Lower lobe of right lung (tissue), 2 donors: ENCODE results near the gene TBC1D10A. TPM values are rescaled to one million over a fixed set of nuclear protein-coding genes. Genes with fewer than 3 reads are reported as not detected.

Experiments used
- ATAC-seq, 2 donors: fragments of 200-7000 bp; cut with Tn5 transposase; one replicate each; pipeline ENCODE4 v1.9.1; 2020 to 2022; ENCODE audit warnings: mild to moderate bottlenecking in 2 of 2, moderate library complexity in 2 of 2
- DNase-seq: peaks from one replicate; pipeline ENCODE4 v3.0.0-alpha.2; 2020
- H3K27ac ChIP-seq: fragments of 200-600 bp; one replicate; pipeline ENCODE4 v1.8.0; 2022
- H3K27me3 ChIP-seq: fragments of 200-600 bp; one replicate; pipeline ENCODE4 v1.8.0; 2022; ENCODE audit warnings: low read depth
- H3K36me3 ChIP-seq: fragments of 200-600 bp; one replicate; pipeline ENCODE4 v1.8.0; 2022; ENCODE audit warnings: mild to moderate bottlenecking
- H3K4me1 ChIP-seq: fragments of 200-600 bp; one replicate; pipeline ENCODE4 v1.8.0; 2022
- H3K4me3 ChIP-seq: fragments of 200-600 bp; one replicate; pipeline ENCODE4 v1.8.0; 2022; ENCODE audit warnings: mild to moderate bottlenecking
- H3K9me3 ChIP-seq: fragments of 200-600 bp; one replicate; pipeline ENCODE4 v1.8.0; 2022
- intact Hi-C: fragments of 100-400 bp; cut with DNase I; formaldehyde crosslinking; loops from one replicate; pipeline ENCODE4 v1.11.0; 2022
- total RNA-seq: library from RNA; stranded (reverse); fragmentation: NEBNext Ultra II Directional; extraction: Animal tissue kit (Norgen Biotek cat#: 25700); gene quantifications from one replicate; pipeline ENCODE4 v1.2.1, GENCODE V29; 2021
- TF ChIP-seq, protein P1 (sequence below): fragments of 200-600 bp; IDR thresholded peaks from one replicate; pipeline ENCODE4 v1.8.0; 2022; ENCODE audit warnings: antibody characterized with exemption, mild to moderate bottlenecking
- donor health status: DM: no; HTN: yes; CAD: no; lungs with severe emphysema.

The TBC1D10A gene
- total RNA-seq, 1 donor from 2014 or later = 27.4 TPM

DNA sequence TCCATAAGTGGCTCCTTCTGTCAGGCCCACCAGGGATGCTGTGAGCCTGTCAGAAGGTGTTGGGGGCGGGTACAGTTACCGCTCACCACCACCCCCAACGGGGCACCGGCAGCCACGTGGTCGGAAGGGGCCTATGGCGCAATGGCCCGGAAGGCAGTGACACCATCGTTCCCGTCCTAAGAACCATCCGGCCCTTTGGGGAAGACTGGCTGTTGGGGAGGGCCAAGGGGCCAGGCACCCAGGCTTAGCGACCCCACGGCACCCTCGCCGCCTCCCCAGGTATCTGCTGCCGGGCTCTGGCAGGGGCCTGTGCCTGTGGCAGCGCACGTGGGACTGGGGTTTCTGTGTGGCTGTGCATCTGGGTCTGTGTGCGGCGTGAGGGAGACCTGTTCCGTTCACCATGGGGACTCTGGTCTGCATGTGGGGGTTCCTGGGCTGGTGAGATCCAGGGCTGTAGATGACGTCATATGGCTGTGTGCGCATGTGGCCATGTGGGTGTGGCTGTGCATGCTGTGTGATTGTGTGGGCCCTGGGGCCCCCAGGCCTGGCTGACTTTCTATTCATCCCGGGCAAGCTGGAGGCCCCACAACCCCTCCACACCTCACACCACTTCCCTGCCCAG, 60.8 kb downstream of the TBC1D10A start:
- DNase-seq (peak; percentile 84), ATAC-seq (peak; percentile 56 to 59)
- intact Hi-C loops = no loop called here
- Histone ChIP-seq H3K27me3 (no peaks in the 10 kb centered on the region), H3K4me3 (peak overlapping the region; percentile 51), H3K4me1 (peaks cover 19% of the 10 kb centered on the region), H3K27ac (peak overlapping the region; percentile 76), H3K9me3 (no peaks in the 10 kb centered on the region), H3K36me3 (no peaks in the 10 kb centered on the region)
- TF ChIP-seq, protein P1, sequence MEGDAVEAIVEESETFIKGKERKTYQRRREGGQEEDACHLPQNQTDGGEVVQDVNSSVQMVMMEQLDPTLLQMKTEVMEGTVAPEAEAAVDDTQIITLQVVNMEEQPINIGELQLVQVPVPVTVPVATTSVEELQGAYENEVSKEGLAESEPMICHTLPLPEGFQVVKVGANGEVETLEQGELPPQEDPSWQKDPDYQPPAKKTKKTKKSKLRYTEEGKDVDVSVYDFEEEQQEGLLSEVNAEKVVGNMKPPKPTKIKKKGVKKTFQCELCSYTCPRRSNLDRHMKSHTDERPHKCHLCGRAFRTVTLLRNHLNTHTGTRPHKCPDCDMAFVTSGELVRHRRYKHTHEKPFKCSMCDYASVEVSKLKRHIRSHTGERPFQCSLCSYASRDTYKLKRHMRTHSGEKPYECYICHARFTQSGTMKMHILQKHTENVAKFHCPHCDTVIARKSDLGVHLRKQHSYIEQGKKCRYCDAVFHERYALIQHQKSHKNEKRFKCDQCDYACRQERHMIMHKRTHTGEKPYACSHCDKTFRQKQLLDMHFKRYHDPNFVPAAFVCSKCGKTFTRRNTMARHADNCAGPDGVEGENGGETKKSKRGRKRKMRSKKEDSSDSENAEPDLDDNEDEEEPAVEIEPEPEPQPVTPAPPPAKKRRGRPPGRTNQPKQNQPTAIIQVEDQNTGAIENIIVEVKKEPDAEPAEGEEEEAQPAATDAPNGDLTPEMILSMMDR = no peak

DNA sequence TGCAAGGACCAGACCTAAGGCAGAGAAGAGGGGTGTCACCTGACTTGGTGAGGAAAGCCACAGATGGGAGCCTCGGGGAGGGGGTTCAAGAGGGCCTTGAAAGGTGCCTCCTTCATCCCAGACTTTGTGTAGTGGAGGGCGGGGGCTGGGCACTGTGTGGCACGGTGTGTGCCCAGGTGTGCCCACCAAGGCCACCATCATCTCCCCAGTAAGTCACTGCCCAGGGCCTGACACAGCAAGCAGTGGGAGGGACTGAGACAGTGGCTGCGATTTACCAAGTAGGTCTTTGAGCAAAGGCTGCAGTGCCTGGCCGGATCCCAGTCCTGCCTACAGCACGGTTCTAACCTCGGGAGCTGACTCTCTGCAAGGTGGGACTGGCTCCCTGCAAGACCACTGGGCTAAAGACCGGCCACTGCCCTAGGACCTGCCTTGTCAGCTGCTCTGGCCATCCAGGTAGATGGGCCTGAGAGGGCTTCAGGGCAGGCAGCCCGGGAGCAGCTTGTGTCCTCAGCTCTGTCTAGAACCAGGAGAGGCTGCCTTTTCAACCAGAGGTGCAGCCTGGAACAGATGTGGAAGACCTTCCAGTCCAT, 61.5 kb downstream of the TBC1D10A start:
- TF ChIP-seq, protein P1 = no peak
- Histone ChIP-seq H3K4me3 (peak overlapping the region; percentile 51), H3K36me3 (no peaks in the 10 kb centered on the region), H3K9me3 (no peaks in the 10 kb centered on the region), H3K27me3 (no peaks in the 10 kb centered on the region), H3K27ac (peak overlapping the region; percentile 76), H3K4me1 (peaks cover 19% of the 10 kb centered on the region)
- intact Hi-C loops = no loop called here
- DNase-seq (no peak), ATAC-seq (no peak)

DNA sequence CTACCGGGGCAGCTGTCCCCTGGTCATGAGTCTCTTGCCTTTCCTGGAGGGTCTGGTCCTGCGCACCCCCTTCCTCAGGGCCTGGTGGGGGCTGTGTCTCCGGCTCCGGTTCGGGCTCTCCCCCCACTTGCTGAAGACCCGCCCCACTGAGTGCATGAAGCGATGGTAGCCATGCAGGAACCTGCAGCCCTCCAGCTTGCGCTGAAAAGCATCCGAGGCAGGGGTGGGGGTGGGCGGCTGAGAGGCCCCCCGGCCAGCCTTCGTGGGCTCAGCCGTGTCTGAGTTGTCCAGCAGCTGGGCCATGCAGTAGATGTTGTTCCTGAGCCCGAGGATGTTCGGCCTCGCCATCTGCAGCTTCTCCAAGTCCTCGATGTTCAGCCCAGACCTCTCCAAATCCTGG, 62.9 kb downstream of the TBC1D10A start:
- TF ChIP-seq, protein P1 = no peak
- ATAC-seq = no peak
- Histone ChIP-seq H3K27me3 (no peaks in the 10 kb centered on the region), H3K4me1 (peaks cover 19% of the 10 kb centered on the region), H3K36me3 (no peaks in the 10 kb centered on the region), H3K4me3 (no peak overlapping the region), H3K27ac (no peak overlapping the region), H3K9me3 (no peaks in the 10 kb centered on the region)
- intact Hi-C loops = no loop called here
- no peak for DNase-seq

DNA sequence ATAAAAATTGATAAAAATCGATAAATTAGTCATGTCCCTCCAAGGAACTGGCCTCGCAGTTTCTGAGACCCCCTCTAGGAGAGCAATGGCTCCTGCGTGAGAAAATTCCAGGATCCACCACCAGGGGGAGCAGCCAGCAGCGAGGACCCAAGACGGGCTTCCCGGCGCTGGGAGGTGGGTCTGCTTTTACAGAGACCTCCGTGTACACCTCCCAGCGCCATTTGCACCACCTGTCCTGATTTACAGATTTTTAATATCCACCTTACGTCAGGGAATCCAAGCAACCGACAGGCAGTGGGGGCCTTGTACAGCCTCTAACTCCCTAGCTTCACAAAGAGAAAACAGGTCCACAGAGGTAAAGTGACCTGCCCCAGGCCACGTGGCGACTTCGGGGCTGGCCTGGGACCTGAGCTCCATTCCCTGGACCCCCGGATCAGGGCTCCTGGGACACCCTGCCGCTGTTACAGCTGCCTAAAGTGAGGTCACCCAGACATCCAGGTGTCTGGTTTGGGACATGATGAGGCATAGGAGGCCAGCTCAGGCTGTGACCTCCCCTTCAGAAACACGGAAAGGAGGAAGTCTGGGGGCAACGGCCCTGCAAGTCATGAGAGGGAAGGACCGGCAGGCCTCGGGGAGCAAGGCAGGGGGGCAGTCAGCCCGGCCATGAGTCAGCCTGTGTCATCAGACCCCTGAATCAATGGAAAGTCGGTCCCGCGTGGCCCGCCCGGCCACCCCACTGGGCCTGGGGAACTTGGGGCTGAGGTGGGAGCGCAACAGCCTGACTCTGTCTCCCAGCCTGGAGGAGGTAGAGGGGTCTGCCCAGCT, 63.6 kb downstream of the TBC1D10A start:
- no peaks in the 10 kb centered on the region for H3K9me3 ChIP-seq
- intact Hi-C loops = no loop called here
- H3K36me3 ChIP-seq = no peaks in the 10 kb centered on the region
- ATAC-seq (peak; percentile 43 to 47), DNase-seq (peak; percentile 82)
- H3K4me3 ChIP-seq = peak overlapping the region; percentile 9
- H3K27ac ChIP-seq = peak overlapping the region; percentile 8
- no peaks in the 10 kb centered on the region for H3K27me3 ChIP-seq
- TF ChIP-seq, protein P1 = peak; percentile 99
- peaks cover 19% of the 10 kb centered on the region for H3K4me1 ChIP-seq

DNA sequence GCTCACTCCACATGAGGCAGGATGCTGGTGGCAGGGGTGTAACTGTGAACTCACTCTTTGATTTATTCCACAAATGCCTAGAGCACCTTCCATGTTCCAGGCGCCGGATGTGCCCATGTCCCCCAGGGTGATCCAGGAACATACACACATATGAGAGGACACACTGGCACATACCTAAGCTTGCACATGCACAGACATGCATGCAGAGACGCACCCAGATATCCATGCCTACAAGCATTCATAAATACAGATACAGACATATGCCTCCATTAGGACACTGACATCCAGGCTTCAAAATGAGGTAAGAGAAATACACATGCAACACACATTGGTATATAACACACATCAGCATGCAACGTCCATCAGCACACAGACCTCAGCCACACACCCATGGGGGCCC, 64.6 kb downstream of the TBC1D10A start:
- Histone ChIP-seq H3K27me3 (no peaks in the 10 kb centered on the region), H3K9me3 (no peaks in the 10 kb centered on the region), H3K4me3 (no peak overlapping the region), H3K27ac (no peak overlapping the region), H3K36me3 (no peaks in the 10 kb centered on the region), H3K4me1 (peaks cover 12% of the 10 kb centered on the region)
- DNase-seq = no peak
- no peak for ATAC-seq
- TF ChIP-seq, protein P1 = no peak
- intact Hi-C loops = no loop called here
